OCI-LY3 (cell line): ENCODE data around the gene SUPV3L1.

Source experiments
- CTCF ChIP-seq: fragments of 200-600, 300-600 bp; sonication (generic); IDR thresholded peaks from 2 replicates; pipeline ENCODE4 v1.5.1; 2014; ENCODE audit warnings: antibody characterized with exemption, low read length, low read depth
- EZH2phosphoT487 ChIP-seq: fragments of 200-600 bp; shearing (Covaris generic); IDR thresholded peaks from 2 replicates; pipeline ENCODE4 v1.6.1; 2018; ENCODE audit warnings: antibody characterized with exemption, mixed run types, low read depth

GRCh38 chr10:69239816-69240434 is 59.9 kb downstream of the SUPV3L1 start:
- TF ChIP-seq CTCF (no peak), EZH2phosphoT487 (no peak)
